Ureter (tissue), 1 donor: ENCODE data around the gene LCN15. TPM values are rescaled to one million over a fixed set of nuclear protein-coding genes. Genes with fewer than 3 reads are reported as not detected.
"Not testable (repeated sequence)": the region's sequence is repeated elsewhere in the genome, so short reads cannot be mapped to it uniquely, and the experiment has no call there.

Experiments
- DNase-seq: peaks from one replicate; pipeline ENCODE4 v3.0.0-alpha.2; 2020; ENCODE audit warnings: low spot score
- total RNA-seq: library from RNA; stranded (reverse); gene quantifications from one replicate; pipeline ENCODE4 v1.2.4, GENCODE V29; 2023
- donor health status: DM: yes; HTN: yes; CAD: no.

LCN15 gene
- total RNA-seq, 1 donor from 2014 or later = not detected

GRCh38 chr9:136775191-136775590 lies 10.9 kb upstream of the LCN15 start:
- DNase-seq = no peak

- DNase-seq = no peak
These were observed 10.2 kb upstream of the LCN15 start for GRCh38 chr9:136774416-136775045.

DNA sequence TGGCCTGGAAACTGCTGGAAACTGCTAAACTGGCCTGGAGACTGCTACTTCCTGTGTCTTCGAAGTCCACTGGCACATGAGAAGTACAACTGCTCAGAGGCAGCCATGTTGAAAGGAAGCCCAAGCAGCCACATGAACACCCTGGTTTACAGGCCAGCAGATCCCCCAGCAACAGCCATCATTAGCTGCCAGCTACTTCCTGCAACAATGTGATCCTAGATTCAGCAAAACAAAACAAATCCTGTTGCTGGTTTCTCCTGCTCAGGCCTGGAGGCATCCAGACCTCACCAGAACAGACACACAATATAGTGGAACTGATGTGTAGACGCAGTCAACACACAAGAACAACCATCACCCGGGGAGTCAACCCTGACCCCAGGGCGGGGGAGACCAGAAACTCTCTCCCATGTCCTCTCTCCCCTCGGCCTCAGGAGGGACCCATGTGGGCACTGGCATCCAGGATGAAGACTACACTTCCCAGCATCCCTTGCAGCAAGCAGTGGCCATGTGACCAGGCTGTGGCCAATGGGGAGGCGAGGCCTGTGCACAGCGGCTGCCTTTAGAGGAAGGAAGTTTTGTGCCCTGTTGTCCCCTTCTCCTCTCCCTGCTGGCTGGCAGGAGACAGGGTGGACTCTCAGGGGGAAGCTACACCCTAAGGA lies 9.2 kb upstream of the LCN15 start:
- no peak for DNase-seq

DNA sequence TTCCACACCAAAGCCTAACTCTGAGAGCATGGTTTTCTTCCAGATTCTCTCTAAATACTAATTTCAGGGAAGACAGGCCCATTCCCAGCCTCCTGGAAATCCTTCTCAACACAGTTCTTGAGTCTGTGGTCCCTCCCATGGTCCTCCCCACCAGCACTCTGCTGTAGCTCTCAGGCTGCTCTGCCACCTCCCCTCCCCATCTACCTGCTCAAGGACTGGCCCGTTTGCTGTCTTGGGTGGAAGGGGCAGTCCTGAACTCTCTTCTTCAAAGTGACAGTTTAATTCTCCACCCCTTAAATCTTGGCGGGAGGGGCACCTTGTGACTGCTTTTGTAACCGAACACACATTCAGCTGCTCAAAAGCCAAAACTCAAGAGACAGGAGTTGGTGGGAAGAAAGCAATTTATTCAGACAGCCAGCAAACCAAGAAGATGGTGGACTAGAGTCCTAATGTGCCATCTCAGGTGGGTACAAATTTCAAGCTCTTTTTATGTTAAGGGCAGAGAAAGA lies 7.6 kb upstream of the LCN15 start:
- DNase-seq = no peak

DNA sequence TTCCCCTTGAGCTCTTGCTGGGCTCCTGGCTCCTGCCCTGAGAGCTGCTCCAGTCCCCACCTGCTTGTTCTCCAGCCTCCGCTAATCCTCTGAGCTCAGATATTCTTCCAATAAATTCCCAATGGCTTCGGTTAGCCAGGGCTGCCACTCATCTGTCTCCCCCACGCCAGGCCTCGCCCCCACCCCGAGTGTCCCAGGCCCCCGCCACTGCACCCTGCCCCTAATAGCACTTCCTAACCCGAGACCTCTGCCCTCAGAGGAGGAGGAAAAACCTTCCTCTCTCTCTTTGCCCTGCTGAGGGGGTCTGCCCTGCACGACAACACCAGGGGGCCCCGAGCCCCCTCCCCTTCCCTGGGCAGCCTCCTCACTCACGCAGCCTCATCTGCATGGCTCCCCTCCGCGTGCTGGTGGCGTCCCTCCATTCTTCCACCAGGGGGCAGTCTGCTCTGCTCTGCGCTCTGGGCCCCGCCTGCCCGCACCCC lies 5.4 kb upstream of the LCN15 start:
- no peak for DNase-seq

- DNase-seq = not testable (repeated sequence)
These were observed 2.2 kb upstream of the LCN15 start for GRCh38 chr9:136766410-136767120.

DNA sequence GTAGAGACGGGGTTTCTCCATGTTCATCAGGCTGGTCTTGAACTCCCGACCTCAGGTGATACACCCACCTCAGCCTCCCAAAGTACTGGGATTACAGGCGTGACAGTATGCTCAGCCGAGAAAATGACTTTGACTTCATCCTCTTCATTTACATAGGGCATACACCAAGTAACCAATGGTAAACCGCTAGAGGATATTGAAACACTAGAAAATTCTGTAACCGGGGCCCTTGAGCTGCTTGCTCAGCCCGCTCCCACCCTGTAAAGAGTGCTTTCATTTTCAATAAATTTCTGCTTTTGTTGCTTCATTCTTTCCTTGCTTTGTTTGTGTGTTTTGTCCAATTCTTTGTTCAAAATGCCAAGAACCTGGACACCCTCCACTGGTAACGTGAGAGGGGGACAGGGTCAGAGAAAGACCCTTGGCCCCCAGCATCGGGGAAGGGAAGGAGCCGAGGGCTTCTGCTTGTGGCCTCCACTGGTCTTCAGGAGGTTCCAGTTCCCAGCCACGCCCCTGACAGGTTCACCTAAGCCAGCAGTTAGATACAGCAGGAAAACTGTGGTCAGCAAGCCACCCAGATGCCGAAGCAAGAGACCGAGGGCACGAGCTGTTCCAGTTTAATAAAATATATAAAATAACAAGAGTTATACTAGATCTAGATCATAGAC lies 1.6 kb upstream of the LCN15 start:
- not testable (repeated sequence) for DNase-seq

GRCh38 chr9:136765041-136765440 lies 723 bp upstream of the LCN15 start:
- no peak for DNase-seq

DNA sequence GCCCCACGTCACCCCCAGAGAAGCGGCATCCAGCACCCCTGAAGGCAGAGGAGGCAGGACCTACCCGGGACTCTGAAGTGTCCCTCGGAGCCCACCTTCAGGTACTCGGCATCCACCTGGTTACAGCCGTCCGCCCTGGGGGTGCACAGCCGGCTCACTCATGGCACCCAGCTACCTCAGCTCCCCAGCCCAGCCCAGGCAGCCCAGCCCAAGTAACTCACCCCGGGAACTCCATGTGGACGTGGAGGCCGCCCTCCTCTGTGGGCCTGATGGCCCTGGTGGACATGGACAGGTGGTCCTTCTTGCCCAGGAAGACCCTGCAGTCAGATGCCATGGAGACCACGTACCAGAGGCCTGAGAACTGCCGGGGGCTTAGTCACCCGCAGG lies 676 bp downstream of the LCN15 start:
- no peak for DNase-seq

- no peak for DNase-seq
These were observed 1.2 kb downstream of the LCN15 start for GRCh38 chr9:136762915-136763648.

- no peak for DNase-seq
These were observed 2.1 kb downstream of the LCN15 start for GRCh38 chr9:136762221-136762691.

GRCh38 chr9:136761545-136761981 lies 2.8 kb downstream of the LCN15 start:
- no peak for DNase-seq

GRCh38 chr9:136760834-136761544 lies 3.3 kb downstream of the LCN15 start:
- not testable (repeated sequence) for DNase-seq

DNA sequence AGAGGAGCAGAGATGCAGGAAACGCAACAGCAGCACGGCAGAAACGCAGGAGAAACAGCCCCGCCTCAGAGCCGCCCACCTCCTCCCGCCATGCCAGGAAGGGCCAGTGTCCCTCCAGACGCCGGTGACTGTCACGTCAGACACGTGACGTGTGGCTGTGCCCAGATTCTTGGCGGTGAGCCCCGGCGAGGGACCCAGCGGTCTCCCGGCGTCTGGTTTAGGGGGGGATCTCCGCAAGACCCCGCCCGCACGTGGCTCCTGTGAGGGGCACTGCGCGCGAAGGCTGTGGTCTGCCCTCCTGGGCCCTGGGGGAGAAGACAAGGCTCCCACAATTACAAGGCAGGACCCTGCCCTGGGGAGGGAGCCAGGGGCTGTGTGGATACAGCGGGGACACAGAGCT lies 3.9 kb downstream of the LCN15 start:
- DNase-seq = no peak

DNA sequence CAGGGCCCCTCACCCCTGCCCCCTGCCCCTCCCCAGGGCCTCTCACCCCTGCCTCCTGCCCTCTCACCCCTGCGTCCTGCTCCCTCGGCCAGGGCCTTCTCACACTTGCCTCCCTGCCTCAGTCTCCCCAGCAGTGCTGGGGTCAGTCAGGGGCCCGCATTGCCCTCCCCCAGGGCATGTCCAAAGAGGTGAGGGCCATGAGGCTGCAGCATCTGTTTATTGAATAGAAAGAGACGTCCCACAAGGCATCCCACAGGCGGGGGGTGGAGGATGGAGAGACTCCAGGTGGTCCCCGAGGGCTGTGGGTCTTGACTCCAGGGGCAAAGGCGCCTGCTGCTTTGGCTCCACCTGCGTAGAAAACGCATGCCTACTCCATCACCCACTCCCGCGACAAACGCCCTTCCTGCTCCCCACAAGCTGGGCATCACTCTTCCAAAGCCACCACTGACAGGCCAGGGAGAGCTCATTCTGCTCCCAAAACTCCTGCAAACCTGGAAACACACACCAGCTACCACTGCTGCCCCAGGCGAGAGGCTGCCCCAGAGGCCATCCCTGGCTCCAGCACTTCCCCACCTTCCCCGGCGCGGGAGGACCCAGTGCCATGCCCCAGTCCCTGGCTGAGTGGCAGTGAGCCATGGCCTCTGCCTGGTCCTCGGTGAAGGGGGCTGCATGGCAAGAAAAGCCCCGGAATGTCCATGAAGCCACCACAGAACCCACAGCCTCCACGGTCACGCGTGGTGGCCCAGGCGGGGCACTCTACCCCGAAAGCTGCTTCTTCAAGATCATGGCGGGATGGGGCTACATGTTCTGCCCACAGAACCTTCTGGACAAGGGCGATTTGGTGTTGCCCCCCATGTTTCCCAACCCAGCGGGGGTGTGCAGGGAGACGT lies 4.6 kb downstream of the LCN15 start:
- no peak for DNase-seq

DNA sequence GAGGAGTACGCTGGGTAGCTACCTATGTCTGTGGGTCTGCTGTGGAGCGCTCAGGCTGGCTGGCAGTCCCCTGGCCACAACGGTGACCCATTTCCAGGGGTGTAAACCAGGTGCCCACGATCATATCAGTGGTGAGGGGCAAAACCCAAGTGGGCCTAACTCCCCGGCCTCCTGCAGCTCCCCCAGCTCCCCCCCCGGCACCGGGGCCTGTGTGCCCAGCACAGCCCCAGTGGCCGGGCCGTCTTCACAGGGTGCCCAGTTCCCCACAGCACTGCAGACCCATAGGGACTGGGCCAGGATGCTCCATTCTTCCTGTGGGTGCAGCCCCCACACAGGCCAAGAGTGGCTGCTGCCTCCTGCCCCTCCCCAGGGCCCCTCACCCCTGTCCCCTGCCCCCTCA lies 5.3 kb downstream of the LCN15 start:
- no peak for DNase-seq

DNA sequence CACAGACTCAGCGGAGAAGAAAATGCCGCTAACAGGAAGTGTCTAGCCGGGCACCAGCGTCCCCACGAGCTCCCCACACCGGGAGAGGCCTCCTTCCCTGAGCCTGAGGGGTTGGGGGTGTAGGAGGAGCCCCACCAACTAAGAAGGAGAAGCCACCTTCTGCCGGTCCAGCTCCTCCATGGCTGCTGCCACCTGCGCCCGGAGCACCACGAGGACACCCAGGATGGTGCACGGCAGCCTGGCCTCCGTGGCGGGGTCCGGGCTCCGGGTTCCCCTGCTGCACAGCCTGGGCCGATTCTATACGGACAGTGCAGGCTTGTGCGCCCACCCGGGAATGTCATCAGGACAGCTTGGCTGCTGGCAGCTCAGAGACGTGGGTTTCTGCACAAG lies 6.6 kb downstream of the LCN15 start:
- DNase-seq = no peak

DNA sequence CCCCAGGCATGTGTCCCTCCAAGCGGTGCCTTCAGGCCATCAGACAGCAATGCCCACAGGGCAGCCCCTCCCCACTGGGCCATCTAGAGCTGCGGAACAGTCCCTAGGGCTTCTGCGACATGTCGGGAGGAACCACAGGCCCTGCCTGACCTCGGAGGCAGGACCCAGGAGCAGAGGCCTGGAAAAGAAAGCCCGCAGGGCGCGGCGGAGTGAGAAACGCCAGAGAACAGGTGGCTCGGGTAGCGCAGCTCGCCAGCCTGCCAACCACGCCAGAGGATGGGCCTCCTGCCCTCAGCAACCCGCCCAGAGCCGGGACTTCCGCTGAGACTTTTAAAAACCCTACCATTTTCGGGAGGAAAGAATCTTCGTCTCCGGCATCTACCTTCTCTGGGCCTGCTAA lies 7.0 kb downstream of the LCN15 start:
- DNase-seq = no peak

DNA sequence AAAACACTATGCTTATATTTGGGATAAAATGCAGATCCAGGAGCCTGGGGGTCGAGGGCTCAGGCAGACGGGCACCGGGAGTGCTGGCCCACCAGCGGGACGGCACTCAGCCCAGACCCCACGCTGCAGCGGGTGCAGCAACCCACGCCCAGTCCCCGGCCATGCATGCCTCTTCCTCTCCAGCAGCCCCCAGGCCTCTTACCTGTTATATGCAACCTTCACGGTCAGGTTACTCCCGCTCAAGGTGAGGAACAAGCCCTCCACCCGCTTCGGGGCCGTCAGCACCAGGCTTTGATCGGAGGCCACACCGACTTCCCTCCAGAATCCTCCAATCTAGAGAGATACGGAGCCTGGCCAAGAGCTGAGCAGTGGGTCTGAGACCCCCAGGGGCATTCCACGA lies 7.5 kb downstream of the LCN15 start:
- DNase-seq = no peak

DNA sequence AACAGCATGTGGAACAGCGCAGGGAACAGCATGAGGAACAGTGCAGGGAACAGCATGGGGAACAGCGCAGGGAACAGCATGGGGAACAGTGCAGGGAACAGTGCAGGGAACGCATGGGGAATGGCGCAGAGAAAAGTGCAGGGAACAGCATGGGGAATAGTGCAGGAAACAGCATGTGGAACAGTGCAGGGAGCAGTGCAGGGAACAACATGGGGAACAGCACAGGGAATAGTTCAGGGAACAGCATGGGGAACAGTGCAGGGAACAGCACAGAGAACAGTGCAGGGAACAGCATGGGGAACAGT lies 8.2 kb downstream of the LCN15 start:
- DNase-seq = no peak
